T follicular helper cell (primary cell): Measurements from ENCODE around the gene SHPK.
A peak's percentile ranks its signal among the peaks of the same experiment; 100 is the strongest.

ENCODE experiments used
- DNase-seq: peaks from one replicate; pipeline ENCODE4 v3.0.0-alpha.2; 2020; ENCODE audit warnings: low read depth
- total RNA-seq, 2 experiments: gene quantifications; one replicate each; lab custom pipeline; 2026; lab: John Stamatoyannopoulos, UW

The SHPK gene, protein sequence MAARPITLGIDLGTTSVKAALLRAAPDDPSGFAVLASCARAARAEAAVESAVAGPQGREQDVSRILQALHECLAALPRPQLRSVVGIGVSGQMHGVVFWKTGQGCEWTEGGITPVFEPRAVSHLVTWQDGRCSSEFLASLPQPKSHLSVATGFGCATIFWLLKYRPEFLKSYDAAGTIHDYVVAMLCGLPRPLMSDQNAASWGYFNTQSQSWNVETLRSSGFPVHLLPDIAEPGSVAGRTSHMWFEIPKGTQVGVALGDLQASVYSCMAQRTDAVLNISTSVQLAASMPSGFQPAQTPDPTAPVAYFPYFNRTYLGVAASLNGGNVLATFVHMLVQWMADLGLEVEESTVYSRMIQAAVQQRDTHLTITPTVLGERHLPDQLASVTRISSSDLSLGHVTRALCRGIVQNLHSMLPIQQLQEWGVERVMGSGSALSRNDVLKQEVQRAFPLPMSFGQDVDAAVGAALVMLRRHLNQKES
- total RNA-seq, result 1.9 to 2.0 reads per million in 2 experiments

DNA sequence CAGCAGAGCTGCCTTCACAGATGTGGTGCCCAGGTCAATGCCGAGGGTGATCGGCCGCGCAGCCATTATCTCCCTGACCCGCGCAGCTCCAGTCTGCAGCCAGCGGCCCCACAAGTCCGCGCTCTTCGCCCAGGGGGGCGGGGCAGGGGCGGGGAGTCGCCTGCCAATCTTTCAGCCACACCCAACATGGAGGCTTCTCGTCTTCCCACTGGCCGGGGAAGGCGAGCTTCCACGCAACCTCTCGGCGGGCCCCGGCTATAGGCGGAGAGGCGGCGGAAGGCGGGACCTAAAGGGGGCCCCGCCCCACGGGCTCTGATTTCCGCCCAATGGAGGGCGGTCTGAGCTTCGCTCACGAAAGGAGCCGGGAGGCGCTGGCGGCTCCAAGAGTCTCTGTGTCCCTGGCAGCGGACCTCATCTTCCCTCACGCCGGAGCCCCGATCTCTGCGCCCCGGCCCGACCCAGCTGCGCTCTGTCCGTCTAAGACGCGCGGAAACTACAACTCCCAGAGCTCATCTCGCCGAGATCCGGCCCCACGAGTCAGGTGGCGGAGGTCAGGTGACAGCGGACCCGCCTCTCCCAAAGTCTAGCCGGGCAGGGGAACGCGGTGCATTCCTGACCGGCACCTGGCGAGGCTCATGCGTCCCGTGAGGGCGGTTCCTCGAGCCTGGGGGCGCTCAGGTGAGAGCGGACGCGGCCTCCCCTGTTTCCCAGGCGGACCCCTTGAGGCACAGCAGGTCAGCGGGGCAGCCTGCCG is at the start of gene SHPK, which contains the start of gene CTNS:
Gene SHPK (minus strand): TSS at position 97 of the 754 bp plus-strand sequence. CDS start 31 bp downstream, at position 66.
Gene CTNS (plus strand): TSS at position 607 of the 754 bp plus-strand sequence. CDS start 3,447 bp downstream, outside the sequence.
- peak; percentile 92 for DNase-seq

DNA sequence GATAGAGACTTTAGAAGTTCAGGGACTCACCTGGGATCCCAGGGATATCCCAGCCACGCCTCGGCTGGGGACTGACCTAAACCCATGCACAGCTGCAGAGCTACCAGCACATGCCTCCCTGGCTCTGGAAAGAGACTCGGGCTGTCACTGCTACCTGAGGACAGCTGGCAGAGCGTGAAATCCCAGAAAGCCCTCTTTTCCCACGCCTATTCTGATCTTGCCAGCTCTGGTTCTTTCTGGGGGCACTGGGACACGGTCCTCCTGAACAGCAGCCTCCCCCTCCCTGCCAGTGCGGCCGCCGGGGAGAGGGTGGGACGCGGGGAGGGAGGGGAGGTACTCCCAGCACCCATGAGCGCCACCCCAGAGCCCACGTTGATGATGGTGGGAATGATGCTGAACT is 49.1 kb upstream of the SHPK start:
- no peak for DNase-seq

GRCh38 chr17:3683054-3683511 is 47.0 kb upstream of the SHPK start:
- DNase-seq, result peak; percentile 33

GRCh38 chr17:3682033-3682432 is 46.0 kb upstream of the SHPK start:
- no peak for DNase-seq

DNA sequence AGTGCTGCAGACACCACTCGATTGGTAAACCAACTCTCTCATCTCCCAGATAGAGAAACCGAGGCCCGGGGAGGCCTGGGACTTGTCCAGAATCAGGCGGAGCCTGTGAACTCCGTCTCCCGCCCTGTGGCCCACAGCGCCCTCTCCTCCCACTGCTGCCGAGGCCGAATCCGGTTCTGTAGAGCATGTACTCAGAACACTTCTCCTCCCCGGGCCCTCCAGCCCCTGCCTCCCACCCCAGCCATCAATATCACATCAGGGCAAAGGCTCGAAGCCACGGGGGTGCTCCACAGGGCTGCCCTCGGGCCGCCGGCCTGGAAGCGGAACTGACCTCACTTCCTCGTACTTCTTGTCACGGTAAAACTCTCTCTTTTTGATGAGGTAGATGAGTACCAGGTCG is 45.5 kb upstream of the SHPK start:
- no peak for DNase-seq

- DNase-seq, result no peak
Observed at GRCh38 chr17:3681057-3681456, 45.0 kb upstream of the SHPK start.

DNA sequence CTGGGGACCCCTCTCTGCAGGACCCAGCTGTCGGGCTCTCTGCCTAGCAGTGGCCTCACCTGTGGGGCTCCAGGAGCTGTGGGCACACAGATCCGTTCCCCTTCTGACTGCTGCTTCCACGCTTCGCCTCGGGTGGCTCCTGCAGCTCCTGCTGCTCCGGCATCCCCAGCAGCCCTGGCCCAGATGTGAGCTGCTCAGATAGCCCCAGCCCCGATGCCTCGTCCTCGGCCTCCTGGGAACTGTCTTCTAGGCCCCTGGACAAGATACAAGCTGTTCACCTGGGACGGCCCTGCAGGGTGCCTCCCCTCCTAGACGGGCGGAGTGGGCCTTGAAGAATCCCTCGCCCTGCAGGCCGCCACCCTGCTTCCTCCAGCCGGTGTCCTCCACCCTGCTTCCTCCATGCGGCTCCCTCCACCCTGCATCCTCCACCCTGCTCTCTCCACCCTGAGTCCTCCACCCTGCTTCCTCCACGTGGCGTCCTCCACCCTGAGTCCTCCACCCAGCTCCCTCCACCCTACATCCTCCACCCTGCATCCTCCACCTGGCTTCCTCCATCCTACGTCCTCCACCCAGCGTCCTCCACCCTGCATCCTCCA is 43.6 kb upstream of the SHPK start:
- no peak for DNase-seq

DNA sequence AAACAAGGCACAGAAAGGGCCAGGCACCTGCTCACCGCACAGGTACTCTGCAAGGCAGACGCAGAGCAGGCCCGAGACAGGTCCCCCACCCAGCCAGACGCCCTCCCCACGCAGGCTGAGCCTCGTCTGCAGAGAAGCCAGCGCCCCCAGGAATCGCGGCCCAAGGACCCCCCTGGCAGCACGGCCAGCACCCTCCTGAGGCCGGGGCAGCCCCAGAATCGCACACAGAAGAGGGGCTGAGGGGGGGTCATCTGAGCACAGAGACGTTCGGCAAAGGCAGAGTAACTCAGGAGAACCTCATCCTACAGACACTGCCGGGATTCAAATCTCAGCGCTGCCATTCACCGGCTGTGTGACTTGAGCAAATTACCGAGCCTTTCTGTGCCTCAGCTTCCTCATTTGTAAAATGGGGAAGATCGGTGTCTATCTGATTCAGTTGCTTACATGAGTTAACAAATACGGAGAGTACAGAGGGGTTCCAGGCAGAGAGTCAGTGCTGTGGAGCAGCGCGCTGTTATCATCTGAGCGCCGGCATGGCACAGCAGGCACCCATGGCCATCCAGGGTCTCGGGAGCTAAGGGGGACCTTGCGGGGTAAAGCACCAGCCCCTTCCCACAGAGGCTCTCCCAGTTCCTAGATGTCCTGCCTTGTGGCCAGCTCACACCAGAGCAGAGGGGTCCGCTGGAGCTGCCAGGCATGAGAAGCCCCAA is 42.9 kb upstream of the SHPK start:
- no peak for DNase-seq

GRCh38 chr17:3678095-3678820 is 42.2 kb upstream of the SHPK start:
- DNase-seq, result no peak

GRCh38 chr17:3675886-3676285 is 39.8 kb upstream of the SHPK start:
- DNase-seq, result no peak

DNA sequence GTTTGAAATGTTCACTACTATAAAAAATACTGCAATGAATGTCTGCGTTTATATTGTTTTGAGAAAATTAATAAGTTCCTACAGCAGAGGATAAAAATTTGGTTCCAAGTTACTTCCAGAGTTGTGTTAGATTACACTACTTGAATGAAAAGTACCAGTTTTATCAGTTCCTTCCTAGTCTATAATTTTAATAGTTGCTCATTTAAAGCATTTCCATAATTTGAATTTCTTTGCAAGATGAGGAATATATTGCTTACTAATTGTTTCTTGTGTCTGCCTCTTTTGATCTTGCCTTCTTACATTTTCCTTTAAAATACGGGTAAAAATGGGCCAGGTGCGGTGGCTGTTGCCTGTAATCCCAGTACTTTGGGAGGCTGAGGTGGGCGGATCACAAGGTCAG is 36.5 kb upstream of the SHPK start:
- DNase-seq, result no peak

DNA sequence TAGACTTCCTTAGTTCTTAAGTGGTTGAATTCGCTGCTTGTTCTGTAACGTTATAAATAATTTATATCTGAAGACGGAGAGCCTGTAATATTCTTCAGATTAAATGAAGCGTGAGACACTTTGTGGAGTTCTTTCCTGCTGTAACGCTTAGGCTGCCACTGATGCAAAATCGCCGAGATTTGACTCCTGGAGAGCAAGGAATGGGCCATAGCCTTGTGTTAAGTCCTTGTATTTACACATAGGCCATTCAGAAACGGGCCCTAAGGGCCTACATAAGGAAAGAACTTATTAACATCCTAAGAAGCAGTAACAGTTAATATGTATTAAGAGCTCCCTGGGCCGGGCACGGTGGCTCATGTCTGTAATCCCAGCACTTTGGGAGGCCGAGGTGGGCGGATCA is 33.5 kb upstream of the SHPK start:
- no peak for DNase-seq

GRCh38 chr17:3669085-3669347 is 33.0 kb upstream of the SHPK start:
- no peak for DNase-seq

GRCh38 chr17:3668279-3669084 is 32.4 kb upstream of the SHPK start, which contains the start of the genes EMC6 and TAX1BP3:
Gene EMC6, plus strand, starts transcription at chr17:3668812. Its CDS starts 335 bp downstream, at chr17:3669147.
Gene TAX1BP3, minus strand, starts transcription at chr17:3668578. Its CDS starts 52 bp downstream, at chr17:3668526.
- DNase-seq, result peak; percentile 98

- no peak for DNase-seq
Observed at GRCh38 chr17:3667366-3668278, 31.6 kb upstream of the SHPK start.

- DNase-seq, result no peak
Observed at GRCh38 chr17:3666516-3666915, 30.5 kb upstream of the SHPK start.

GRCh38 chr17:3665834-3666233 is 29.8 kb upstream of the SHPK start:
- DNase-seq, result no peak

- no peak for DNase-seq
Observed at GRCh38 chr17:3663102-3664011, 27.3 kb upstream of the SHPK start.
